SJSA1 (cell line): Measurements from ENCODE around the gene SCUBE2. TPM values are rescaled to one million over a fixed set of nuclear protein-coding genes. Genes with fewer than 3 reads are reported as not detected.

Experiments used
- DNase-seq, 2 experiments: peaks; one replicate each; pipeline ENCODE4 v3.0.0-alpha.2; 2015 to 2020; ENCODE audit warnings: low spot score in 2 of 2, low read depth in 1 of 2
- H3K27ac ChIP-seq: fragments of 250-450 bp; sonication (Bioruptor Pico); 2 replicates; pipeline ENCODE4 v1.5.1; 2020; ENCODE audit warnings: mild to moderate bottlenecking, moderate library complexity
- H3K27me3 ChIP-seq: fragments of 250-450 bp; sonication (Bioruptor Pico); replicated peaks from 2 replicates; pipeline ENCODE4 v1.5.1; 2020; ENCODE audit warnings: mild to moderate bottlenecking, moderate library complexity
- H3K36me3 ChIP-seq: fragments of 250-450 bp; sonication (Bioruptor Pico); 2 replicates; pipeline ENCODE4 v1.5.1; 2020; ENCODE audit warnings: mild to moderate bottlenecking
- H3K4me1 ChIP-seq: fragments of 250-450 bp; sonication (Bioruptor Pico); replicated peaks from 2 replicates; pipeline ENCODE4 v1.6.1; 2021; ENCODE audit warnings: mild to moderate bottlenecking
- H3K4me3 ChIP-seq: fragments of 250-450 bp; sonication (Bioruptor Pico); 2 replicates; pipeline ENCODE4 v1.5.1; 2020; ENCODE audit warnings: mild to moderate bottlenecking
- H3K9me3 ChIP-seq: fragments of 250-450 bp; sonication (Bioruptor Pico); replicated peaks from 2 replicates; pipeline ENCODE4 v1.5.1; 2020; ENCODE audit warnings: mild to moderate bottlenecking
- total RNA-seq: library from RNA; depleted of rRNA; stranded (reverse); fragments of >200 nt; shearing (Covaris generic); gene quantifications from 2 replicates; pipeline ENCODE4 v1.2.3, GENCODE V29; 2014

SCUBE2 gene
- total RNA-seq, 1 experiment from 2014 or later: not detected

DNA sequence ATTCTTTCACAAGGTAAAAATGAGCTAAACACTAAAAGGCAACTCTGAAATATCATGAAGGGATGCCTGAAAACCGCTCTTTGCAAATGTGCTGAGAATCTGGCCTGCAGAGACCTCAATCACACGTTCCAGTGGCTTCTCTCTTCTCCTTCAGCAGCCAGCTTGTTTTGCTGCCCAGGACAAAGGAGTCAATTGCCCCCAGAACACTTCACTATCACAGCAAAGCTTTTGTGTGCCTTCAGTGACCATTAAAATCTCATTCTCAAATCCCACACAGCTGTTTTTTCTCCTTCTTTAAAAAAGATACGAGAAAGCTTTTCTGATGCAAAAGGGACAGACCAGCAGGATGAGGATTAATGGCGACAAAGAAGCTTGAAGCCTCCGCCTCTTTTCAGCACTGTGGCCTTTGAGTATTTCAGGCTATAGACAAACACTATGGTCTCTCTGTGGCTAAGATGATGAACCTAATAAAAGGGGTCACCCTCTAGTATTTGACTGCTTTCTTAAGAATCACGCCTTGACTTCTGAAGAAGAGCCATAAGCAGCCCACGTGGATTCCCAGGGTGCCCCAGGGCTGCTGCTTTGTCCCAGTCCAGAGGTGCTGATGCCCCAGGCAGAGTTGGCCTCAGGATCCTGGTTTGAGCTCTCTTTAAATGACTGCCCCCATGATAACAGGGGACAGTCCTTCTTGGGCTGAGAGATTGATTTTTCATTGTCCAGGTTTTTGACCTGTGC, 54.2 kb downstream of the SCUBE2 start:
- Histone ChIP-seq H3K9me3 (no peaks in the 10 kb centered on the region), H3K4me1 (no peaks in the 10 kb centered on the region), H3K4me3 (no peak overlapping the region), H3K27ac (no peak overlapping the region), H3K36me3 (no peaks in the 10 kb centered on the region), H3K27me3 (no peaks in the 10 kb centered on the region)
- DNase-seq: no peak

DNA sequence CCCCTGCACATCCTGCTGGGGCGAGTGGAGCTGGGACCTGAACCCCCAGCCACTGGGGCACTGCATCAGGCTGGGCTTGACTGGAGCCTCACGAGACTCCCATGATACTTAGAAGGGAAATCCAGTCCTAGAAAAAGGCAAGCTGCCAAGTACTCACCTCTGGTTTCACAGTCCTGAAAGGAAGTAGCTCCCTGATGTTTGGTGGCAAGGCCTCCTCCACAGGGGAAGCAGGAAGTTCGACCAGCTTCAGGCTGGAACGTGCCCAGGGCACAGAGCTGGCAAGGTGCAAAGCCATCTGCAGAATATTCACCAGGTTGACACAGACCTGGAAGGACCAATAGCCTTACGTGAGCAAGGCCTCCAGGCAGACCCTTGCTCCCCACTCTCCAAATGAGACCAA, 60.8 kb downstream of the SCUBE2 start:
- Histone ChIP-seq H3K36me3 (no peaks in the 10 kb centered on the region), H3K4me1 (no peaks in the 10 kb centered on the region), H3K4me3 (no peak overlapping the region), H3K27me3 (no peaks in the 10 kb centered on the region), H3K9me3 (no peaks in the 10 kb centered on the region), H3K27ac (no peak overlapping the region)
- DNase-seq: no peak

DNA sequence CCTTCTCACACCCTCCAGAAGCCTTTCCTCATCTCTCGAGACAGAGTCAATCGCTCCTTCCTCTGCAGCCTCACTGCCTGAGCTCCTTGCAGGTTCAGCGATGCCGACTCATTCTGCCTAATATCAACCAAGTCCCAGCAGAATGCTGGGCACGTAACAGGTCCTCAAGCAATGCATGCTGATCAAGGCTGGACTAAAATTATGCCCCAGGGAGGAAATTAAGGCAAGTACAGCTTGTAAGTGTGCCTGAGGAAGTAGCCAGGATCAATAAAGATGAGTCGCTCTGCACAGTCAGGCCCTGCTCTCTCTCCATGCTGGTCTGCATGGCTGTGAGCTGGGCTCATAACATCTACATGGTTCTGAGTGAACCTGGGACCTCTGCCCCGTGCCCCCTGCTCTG, 62.0 kb downstream of the SCUBE2 start:
- Histone ChIP-seq H3K36me3 (no peaks in the 10 kb centered on the region), H3K4me3 (no peak overlapping the region)
- no peak for DNase-seq

DNA sequence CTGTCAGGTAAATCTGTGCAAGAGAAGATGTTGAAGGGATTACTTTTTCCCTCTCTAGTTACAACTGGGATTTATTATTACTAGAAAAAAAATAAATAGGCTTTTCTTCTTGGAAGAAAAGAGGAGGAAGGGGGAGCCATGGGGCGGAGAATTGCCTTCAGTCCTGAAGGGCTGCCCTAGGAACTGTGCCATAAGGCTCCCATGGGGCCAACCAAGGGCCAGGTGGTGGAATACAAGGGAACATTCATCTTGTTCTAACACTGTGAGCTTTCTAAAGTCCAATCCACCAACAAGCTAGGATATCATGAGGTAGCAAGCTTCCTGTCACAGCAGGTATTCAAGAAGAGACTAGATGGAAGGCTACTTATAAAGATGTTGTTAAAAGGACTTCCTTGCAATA, 62.8 kb downstream of the SCUBE2 start:
- Histone ChIP-seq H3K27me3 (no peaks in the 10 kb centered on the region), H3K4me3 (no peak overlapping the region), H3K27ac (no peak overlapping the region), H3K4me1 (no peaks in the 10 kb centered on the region), H3K36me3 (no peaks in the 10 kb centered on the region), H3K9me3 (no peaks in the 10 kb centered on the region)
- no peak for DNase-seq

More for the DNA sequence above, 62.0 kb downstream of the SCUBE2 start:
- H3K9me3 ChIP-seq: no peaks in the 10 kb centered on the region
- H3K4me1 ChIP-seq: no peaks in the 10 kb centered on the region
- no peak overlapping the region for H3K27ac ChIP-seq
- H3K27me3 ChIP-seq: no peaks in the 10 kb centered on the region

DNA sequence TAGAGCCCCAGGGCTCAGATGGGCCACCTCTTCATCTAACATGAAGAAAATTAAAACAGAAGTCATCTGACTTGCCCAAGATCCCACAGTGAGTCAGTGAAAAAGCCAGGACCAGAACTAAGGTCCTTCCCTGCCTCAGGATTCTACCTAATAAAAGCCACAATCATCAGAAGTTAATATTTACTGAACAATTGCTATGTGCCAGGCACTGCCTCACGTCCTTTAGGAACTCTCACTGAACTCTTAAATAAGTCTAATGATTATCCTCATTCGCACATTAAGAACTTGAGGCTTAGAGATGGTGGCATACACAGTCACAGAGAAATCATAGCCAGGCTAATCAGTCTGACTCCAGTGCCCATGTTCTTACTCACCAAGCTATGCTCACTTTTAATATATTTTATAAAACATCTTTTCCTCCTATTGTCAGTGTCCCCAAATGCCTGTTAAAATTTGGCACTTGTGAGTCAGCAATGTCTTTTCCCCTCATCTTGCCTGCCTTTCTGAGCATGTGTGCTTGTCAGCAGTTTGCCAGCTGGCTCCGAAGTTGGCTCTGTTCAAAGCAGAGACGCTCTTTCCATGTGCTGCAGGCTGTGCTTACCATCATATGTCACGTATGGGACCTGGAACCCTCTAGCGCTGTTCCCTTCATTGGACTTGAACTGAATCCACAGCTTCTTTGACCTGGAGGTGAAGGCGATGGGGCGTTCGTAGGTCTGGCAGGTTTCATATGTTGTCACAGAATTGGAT, 66.1 kb downstream of the SCUBE2 start:
- Histone ChIP-seq H3K27me3 (no peaks in the 10 kb centered on the region), H3K4me3 (no peak overlapping the region), H3K27ac (no peak overlapping the region), H3K9me3 (no peaks in the 10 kb centered on the region), H3K4me1 (no peaks in the 10 kb centered on the region), H3K36me3 (no peaks in the 10 kb centered on the region)
- DNase-seq: no peak

DNA sequence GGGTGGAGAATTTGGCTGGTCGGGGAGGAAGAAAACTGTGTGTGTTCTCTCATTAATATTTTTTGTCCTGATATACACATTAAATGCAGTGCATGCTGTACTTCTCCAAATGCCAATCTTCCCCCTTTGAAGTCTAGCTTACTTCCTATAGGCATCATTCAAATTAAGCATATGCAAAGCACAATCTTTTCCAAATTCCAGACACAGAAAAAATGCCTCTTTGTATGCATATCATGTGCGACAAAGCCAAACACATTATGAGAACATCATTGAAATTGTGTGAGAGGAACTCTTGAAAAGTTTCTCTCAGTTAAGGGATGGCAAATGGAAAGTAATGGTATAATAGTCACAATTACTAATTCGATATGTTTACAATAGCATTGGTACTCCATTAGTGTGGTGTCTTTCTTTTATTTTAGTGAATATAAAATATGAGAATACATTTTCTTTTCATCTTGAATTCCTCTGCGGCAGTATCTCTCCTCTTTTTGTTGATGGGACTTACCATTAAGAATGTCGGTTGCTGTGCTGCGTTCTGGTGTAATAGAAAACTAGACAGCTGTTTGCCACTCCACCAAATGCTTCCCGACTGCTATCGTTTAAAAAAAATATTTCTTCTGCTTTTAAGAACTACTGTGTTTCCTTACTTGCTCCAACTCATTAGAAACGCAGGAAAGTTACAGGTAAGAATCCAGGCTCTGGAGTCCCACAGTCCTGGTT, 68.3 kb downstream of the SCUBE2 start:
- H3K27me3 ChIP-seq: no peaks in the 10 kb centered on the region

DNA sequence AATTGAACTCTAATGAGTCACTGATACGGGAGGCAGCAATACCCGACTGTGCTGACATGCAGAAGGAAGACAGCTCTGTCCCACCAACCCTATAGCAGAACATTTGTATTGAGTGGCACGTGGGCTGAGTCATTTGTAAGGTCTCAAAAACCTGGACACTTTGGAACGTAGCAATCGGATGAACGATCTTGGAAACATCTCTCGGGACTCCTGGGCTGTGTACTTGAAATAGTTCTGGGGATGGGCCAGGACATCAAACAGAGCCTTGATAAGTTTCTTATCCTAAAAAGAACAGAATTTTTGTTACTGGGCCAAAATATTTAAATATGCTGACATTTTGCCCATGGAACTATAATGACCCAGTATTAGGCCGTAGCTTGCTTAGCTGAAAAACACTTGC, 70.5 kb downstream of the SCUBE2 start:
- Histone ChIP-seq H3K9me3 (no peaks in the 10 kb centered on the region), H3K27ac (no peak overlapping the region), H3K36me3 (no peaks in the 10 kb centered on the region), H3K4me3 (no peak overlapping the region), H3K27me3 (no peaks in the 10 kb centered on the region), H3K4me1 (no peaks in the 10 kb centered on the region)
- no peak for DNase-seq

More for the DNA sequence above, 68.3 kb downstream of the SCUBE2 start:
- no peak for DNase-seq
- no peak overlapping the region for H3K27ac ChIP-seq
- no peaks in the 10 kb centered on the region for H3K4me1 ChIP-seq
- H3K9me3 ChIP-seq: no peaks in the 10 kb centered on the region
- no peaks in the 10 kb centered on the region for H3K36me3 ChIP-seq
- H3K4me3 ChIP-seq: no peak overlapping the region

DNA sequence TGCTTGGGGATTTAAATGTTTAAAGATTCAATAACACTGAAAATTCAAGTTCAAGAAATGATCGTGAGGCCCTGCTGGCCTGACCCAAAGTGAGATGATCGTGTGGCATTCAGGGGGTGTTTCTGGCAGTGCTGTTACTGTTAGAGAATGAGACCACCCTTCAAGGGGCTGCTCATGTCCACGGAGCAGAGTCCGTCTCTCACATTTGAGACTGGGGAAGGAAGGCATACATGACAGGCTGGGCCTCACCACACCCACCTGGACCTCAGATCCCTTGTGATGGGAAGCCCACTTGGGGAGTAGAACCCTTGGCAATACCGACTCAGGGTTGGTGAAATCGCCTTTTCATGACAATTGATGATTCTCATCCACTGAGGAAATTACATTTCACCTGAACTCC, 71.5 kb downstream of the SCUBE2 start:
- Histone ChIP-seq H3K27ac (no peak overlapping the region), H3K4me1 (no peaks in the 10 kb centered on the region), H3K9me3 (no peaks in the 10 kb centered on the region), H3K27me3 (no peaks in the 10 kb centered on the region), H3K4me3 (no peak overlapping the region), H3K36me3 (no peaks in the 10 kb centered on the region)
- DNase-seq: no peak

DNA sequence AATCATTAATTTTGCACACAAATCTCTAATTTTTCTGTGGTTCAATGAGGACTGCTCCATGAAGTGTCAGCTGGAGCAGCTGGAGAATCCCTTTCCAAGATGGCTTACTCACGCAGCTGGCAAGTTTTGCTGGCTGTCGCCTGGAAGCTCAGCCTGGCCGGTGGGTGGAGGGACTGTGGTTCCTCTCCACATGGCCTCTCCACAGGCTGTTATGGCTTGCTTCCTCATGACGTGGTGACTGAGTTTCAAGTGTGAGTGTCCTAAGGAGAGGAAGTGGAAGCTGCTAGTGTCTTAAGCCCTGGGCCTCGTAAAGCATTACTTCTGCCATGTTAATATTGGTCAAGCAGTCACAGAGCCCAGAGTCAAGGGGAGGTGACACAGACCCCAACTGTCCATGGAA, 73.6 kb downstream of the SCUBE2 start:
- Histone ChIP-seq H3K27ac (no peak overlapping the region), H3K4me3 (no peak overlapping the region), H3K9me3 (no peaks in the 10 kb centered on the region), H3K27me3 (no peaks in the 10 kb centered on the region), H3K36me3 (no peaks in the 10 kb centered on the region), H3K4me1 (no peaks in the 10 kb centered on the region)
- DNase-seq: no peak

DNA sequence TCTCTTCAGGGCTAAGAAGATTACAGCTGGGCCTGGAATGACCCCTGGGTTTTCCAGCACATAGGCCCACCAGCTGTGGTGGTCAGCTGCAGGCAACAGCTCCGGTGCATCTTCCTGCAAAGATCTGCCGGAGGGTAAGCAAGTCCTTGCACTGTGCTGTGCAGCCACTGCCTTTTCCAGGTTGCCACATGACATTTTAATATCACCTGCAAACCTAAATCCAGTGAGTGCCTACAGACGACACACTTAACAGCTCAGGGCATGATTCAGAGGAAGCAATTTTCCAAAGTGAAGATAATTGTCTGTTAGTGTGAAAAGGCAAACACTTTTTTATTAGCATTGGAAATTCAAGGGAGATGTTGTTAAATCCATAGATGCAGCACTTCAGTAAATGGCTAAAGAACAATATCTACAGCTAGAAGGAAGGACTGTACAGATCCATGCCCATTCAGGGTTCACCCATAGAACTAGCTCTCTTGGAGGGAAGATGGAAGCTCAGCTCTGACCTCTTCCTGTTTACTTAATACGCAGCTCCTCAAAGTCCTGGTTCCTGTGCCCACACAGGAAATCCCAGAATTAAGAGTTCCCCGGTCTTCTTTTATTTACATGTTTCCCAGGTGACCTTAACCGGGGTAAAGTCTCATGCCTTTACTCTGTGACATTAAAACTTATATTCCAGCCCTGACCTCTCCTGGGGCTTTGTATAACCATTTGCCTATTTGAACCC, 74.3 kb downstream of the SCUBE2 start:
- Histone ChIP-seq H3K4me3 (no peak overlapping the region), H3K9me3 (no peaks in the 10 kb centered on the region), H3K36me3 (no peaks in the 10 kb centered on the region), H3K4me1 (no peaks in the 10 kb centered on the region), H3K27me3 (no peaks in the 10 kb centered on the region), H3K27ac (no peak overlapping the region)
- no peak for DNase-seq

DNA sequence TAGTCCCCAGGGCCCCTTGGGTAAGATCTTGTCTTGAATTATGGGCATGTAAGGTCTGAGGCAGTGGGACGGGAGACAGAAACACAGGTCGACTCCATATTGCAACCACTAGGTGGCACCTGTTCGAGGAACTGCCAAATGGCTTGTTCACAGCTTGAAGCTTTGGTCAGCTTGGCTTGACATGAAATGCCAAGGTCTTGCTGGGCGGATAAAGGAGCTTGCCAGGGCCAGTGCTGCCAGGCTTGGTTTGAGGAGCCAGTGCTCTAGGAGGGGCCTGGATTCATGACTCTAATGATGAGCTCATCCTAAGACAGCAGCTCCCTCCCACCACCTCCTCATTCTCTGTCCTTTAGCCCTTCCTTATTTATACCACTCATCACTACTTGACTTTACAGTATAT, 75.7 kb downstream of the SCUBE2 start:
- H3K36me3 ChIP-seq: no peaks in the 10 kb centered on the region
- H3K9me3 ChIP-seq: no peaks in the 10 kb centered on the region
- no peak overlapping the region for H3K4me3 ChIP-seq
- no peaks in the 10 kb centered on the region for H3K27me3 ChIP-seq
- peak; percentile 6 to 49 for DNase-seq
- H3K4me1 ChIP-seq: no peaks in the 10 kb centered on the region
- H3K27ac ChIP-seq: no peak overlapping the region

DNA sequence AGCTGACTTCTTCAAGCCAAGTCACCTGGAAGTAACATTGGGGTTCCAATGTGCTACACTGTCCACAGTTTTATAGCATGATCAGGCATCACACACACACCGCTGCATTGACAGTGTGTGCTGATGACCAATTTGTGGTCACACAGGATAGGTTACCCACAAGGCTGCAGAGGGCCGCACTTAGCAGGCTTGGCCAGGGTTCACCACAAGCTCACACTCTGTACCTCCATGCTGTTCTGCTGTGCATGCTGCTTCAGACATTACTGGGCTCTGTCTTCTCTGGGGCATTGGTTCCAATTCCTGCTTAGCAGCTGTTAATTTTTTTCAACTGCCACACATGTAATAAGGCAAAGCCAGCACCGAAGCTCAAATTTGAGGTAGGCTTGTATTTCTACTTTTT, 76.6 kb downstream of the SCUBE2 start:
- H3K27me3 ChIP-seq: no peaks in the 10 kb centered on the region
- DNase-seq: no peak

DNA sequence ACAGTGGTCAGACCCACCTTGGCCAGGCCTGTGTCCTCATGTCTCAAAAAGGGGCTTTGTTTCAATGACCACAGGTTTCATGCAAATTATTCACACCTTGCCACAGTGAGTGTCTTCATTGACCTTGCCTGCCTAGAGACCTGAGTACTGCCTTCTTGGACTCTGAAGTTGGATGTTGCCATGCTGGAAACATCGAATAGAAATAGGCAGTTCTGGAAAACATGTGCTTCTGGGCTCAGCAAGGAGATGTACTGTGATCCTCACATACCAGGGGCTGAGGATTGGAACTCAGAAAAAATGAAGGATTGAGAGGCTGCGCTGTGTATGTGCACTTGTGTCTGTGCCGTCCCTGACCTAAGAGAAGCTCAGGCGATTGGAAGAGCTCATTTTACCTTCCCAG, 78.0 kb downstream of the SCUBE2 start:
- Histone ChIP-seq H3K27me3 (no peaks in the 10 kb centered on the region), H3K36me3 (no peaks in the 10 kb centered on the region), H3K4me1 (no peaks in the 10 kb centered on the region), H3K27ac (no peak overlapping the region), H3K4me3 (no peak overlapping the region), H3K9me3 (no peaks in the 10 kb centered on the region)
- no peak for DNase-seq

More for the DNA sequence above, 76.6 kb downstream of the SCUBE2 start:
- no peak overlapping the region for H3K27ac ChIP-seq
- H3K9me3 ChIP-seq: no peaks in the 10 kb centered on the region
- H3K4me1 ChIP-seq: no peaks in the 10 kb centered on the region
- no peaks in the 10 kb centered on the region for H3K36me3 ChIP-seq
- no peak overlapping the region for H3K4me3 ChIP-seq
